ENCODE measurements around the gene ZNF621.

DNA sequence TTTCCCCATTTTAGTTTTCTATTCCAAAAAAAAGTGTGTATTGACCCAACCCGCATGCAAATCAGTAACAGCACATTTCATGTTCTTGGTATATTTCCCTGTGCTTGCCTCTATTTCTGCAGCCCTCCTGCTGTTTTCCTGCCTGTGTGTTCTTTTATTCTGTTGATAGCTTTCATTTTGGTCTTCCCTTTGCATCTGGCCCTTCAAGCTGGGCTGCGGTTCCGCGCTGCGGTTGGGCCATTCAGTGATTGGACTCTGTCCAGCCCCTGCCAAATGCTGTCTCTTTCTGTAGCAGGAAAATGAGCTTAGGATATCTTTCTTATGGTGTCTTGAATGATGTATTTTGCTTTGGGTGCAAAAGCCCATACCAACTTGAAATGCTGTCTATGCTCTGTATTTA lies 49.9 kb downstream of the ZNF621 start:
- no peak for TF ChIP-seq POLR2A (IDR thresholded peaks at IDR 0.05; ENCODE audit: low read depth, low read length)
- TF ChIP-seq SPI1 (IDR thresholded peaks at IDR 0.05; ENCODE audit: low read depth, low read length) = no peak

All from GM12891 (cell line).